Activated T-helper 1 cell treated with anti-CD3 and anti-CD28 coated beads, Interleukin-12 subunit alpha, Interleukin-12 subunit beta, Interleukin-2, Interleukin-4 antibody, amounts not matched to agents 30 ng/mL and 10 ng/mL and 1 ng/mL, durations not matched to agents 14 hours and 24 hours and 36 hours (primary cell): ENCODE data around the gene FAM107A. TPM values are rescaled to one million over a fixed set of nuclear protein-coding genes. Genes with fewer than 3 reads are reported as not detected.

Source experiments
- DNase-seq: peaks from one replicate; pipeline ENCODE4 v3.0.0; 2021; ENCODE audit warnings: low spot score
- H3K27ac Mint-ChIP-seq: one replicate; pipeline ENCODE4 v1.8.0; 2021; ENCODE audit warnings: mild to moderate bottlenecking, mixed read lengths
- H3K27me3 Mint-ChIP-seq: one replicate; pipeline ENCODE4 v1.8.0; 2022; ENCODE audit warnings: mild to moderate bottlenecking, moderate library complexity, mixed read lengths; ENCODE audit not compliant: insufficient read depth
- H3K36me3 Mint-ChIP-seq: one replicate; pipeline ENCODE4 v1.8.0; 2021; ENCODE audit warnings: low read depth, mixed read lengths
- H3K4me1 Mint-ChIP-seq: one replicate; pipeline ENCODE4 v1.8.0; 2021; ENCODE audit warnings: low read depth, mixed read lengths
- H3K4me3 Mint-ChIP-seq: one replicate; pipeline ENCODE4 v1.8.0; 2021; ENCODE audit warnings: mild to moderate bottlenecking, moderate library complexity, mixed read lengths
- H3K9me3 Mint-ChIP-seq: one replicate; pipeline ENCODE4 v1.8.0; 2021; ENCODE audit warnings: mixed read lengths
- intact Hi-C: fragments of 100-400 bp; cut with micrococcal nuclease; formaldehyde crosslinking; loops from one replicate; pipeline ENCODE4 v1.15.1; 2024
- total RNA-seq: library from RNA; stranded (reverse); gene quantifications from 2 replicates; pipeline ENCODE4 v1.2.3, GENCODE V29; 2022

FAM107A gene
- total RNA-seq, 1 donor from 2014 or later = not detected

DNA sequence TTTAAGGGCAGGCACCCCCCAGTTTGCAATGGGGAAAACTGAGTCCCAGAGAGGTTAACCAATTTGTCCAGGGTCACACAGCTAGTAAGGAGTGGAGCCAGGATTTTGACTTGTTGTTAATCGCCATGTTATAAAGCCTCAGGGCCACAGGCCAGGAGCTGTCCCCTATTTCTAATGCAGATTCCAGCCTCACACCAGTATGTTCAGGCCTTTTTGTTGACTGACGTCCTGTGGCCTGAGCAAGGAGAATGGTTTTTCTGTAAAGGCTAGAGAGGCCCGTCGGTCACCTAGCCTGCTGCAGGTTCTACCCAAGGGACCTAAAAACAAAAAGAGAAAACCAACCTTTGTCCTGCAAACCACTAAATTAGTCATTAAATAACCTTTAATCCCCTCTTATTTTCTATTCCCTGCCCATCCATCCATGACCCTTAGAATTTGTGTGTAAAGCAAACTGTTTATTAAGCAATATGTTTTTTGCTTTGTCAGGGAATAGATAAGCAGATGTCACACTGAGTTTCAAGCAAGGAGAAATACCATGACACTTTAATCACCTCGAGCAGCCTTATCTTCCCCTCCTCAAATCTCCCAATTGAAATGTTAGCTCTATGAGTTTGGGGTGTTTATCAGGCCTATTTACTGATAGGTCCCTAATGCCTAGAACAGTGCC is 54.3 kb downstream of the FAM107A start:
- no peak for DNase-seq
- intact Hi-C loops = no loop called here
- Mint-ChIP-seq H3K27me3 (peaks cover 6% of the 10 kb centered on the region), H3K9me3 (no peaks in the 10 kb centered on the region), H3K27ac (no peak overlapping the region), H3K4me3 (no peak overlapping the region), H3K4me1 (no peaks in the 10 kb centered on the region), H3K36me3 (no peaks in the 10 kb centered on the region)

DNA sequence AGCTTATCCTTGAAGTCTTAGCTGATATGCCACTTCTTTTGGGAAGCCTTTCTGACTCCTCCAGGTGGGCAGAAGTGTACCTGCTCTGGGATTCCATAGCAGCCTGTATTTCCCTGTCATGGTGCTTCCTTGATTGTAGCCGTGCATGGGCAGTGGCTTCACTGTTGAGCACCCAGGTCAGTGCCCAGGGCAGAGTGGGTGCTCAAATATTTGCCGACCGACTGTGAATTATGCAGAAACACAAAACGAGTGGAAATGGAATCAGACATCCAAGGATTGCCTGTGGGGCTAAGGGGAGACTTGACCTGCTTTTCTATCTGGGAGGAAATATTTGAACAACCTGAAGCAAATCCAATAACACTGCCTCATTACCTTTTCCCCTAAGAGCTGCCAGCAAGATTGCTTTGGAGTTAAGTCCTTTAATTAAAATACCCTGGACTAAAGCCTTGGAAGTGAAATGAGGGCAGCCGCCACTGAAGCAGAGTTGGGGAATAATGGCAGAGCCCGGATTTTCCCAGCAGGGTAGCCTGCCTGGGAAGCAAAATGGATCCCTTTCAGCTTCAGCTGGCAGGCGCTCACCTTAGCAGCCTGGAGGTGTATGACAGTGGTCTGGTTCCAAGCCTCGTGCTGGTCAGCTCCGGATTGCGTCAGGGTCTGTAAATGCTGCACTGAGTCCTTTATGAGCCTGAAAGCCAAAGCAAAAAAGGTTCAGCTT is 55.1 kb downstream of the FAM107A start:
- intact Hi-C loops = no loop called here
- H3K9me3 Mint-ChIP-seq = no peaks in the 10 kb centered on the region
- no peaks in the 10 kb centered on the region for H3K4me1 Mint-ChIP-seq
- H3K27ac Mint-ChIP-seq = no peak overlapping the region
- DNase-seq = no peak
- no peak overlapping the region for H3K4me3 Mint-ChIP-seq
- H3K36me3 Mint-ChIP-seq = no peaks in the 10 kb centered on the region
- H3K27me3 Mint-ChIP-seq = peaks cover 6% of the 10 kb centered on the region

DNA sequence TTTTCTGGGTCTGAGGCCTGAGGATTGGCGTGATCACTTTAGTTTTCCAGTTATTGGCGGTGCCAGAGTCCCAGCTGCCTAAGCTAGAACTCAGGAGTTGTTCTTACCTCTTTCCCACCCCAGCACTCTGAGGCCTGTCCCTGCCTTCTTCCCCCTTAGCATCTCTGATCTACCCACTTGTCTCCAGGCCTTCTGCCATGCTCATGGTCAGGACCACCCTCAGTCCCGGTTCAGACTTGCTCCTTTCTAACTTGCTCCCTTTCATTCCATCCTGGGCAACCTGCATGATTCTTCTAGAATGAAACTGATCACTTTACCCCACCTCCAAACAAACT is 55.9 kb downstream of the FAM107A start:
- no peak overlapping the region for H3K4me3 Mint-ChIP-seq
- H3K9me3 Mint-ChIP-seq = no peaks in the 10 kb centered on the region
- DNase-seq = no peak
- no peak overlapping the region for H3K27ac Mint-ChIP-seq
- no peaks in the 10 kb centered on the region for H3K4me1 Mint-ChIP-seq
- H3K36me3 Mint-ChIP-seq = no peaks in the 10 kb centered on the region
- peaks cover 6% of the 10 kb centered on the region for H3K27me3 Mint-ChIP-seq
- intact Hi-C loops = no loop called here

DNA sequence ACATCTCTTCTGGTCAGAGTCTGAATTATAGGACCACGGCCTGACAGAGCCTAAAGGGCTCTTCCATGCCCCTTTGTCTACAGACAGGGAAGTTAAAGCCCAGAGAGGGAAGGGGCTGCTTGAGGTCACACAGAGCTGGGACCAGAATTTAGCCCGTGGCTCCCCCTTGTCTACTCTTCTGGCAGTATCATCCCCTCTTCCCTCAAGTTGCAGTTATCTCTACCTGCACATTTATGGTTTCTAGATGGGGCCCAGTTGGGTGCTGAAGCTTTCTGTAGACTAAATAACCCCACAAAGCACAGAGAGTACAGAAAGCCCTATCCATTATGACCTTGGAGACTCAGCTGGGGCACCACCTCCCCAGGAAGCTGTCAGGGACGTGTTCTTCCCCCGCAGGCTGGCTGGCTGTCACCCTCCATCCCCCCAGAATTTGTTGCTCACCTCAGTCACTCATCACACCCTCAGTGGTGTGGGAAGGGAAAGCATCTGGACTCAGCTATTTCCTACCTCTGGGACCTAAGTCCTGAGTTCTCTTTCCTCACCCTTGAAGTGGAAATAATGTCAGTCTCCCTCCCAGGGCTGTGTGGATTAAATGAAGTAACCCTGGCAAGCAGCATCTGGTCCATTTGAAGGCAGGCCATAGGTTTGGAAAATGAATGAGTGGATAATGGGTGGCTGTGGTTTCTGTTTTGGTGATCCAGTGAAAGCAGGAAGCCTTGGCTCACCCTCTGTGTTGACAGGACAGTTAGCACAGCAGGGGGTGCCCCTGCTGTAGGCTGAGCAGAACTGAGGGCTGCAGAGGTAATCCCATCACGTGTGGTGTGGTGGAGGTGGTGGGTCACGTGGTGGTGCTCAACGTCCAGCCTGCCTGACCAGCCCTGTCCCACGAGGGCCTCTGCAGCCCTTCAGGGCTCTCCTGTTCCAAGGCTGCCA is 56.5 kb downstream of the FAM107A start:
- DNase-seq = no peak
- Mint-ChIP-seq H3K27me3 (peaks cover 2% of the 10 kb centered on the region), H3K27ac (no peak overlapping the region), H3K4me3 (no peak overlapping the region), H3K4me1 (no peaks in the 10 kb centered on the region), H3K9me3 (no peaks in the 10 kb centered on the region), H3K36me3 (no peaks in the 10 kb centered on the region)
- intact Hi-C loops = no loop called here

DNA sequence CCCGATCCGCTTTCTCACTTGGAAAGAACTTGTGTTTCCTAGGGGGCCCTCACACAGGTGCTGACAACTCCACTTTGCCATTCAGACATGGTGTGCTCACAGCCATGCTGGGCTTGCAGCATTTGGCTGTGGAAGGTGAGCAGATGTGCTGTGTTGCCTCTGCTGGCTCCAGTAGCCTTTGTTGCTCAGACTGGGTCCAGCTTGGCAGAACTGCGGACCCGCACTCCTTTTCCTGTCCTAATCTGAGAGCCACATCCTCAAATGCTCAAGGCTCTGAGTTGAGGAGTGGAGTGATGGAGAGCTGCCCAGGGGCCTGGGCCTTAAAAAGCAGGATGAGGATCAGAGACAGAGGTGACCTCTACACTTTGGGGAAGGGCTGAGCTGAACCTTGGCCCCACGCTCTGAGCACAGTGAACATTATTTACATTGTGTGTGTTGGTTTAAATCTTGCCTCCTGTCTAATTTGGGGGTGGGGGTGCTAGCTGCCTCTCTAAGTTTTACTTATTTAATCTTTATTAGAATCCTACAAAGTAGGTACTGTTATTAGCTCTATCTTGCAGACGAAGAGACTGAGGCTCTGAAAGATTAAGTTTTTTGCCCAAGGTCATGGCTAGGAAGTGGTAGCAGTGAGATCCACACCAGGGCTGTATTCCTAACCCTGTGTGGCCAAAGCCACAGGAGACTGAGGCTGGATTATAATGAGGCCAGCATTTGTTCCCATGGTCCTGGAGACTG is 57.4 kb downstream of the FAM107A start:
- Mint-ChIP-seq H3K36me3 (no peaks in the 10 kb centered on the region), H3K4me1 (no peaks in the 10 kb centered on the region), H3K27ac (no peak overlapping the region), H3K4me3 (no peak overlapping the region), H3K9me3 (no peaks in the 10 kb centered on the region), H3K27me3 (peaks cover 2% of the 10 kb centered on the region)
- no peak for DNase-seq
- intact Hi-C loops = no loop called here

DNA sequence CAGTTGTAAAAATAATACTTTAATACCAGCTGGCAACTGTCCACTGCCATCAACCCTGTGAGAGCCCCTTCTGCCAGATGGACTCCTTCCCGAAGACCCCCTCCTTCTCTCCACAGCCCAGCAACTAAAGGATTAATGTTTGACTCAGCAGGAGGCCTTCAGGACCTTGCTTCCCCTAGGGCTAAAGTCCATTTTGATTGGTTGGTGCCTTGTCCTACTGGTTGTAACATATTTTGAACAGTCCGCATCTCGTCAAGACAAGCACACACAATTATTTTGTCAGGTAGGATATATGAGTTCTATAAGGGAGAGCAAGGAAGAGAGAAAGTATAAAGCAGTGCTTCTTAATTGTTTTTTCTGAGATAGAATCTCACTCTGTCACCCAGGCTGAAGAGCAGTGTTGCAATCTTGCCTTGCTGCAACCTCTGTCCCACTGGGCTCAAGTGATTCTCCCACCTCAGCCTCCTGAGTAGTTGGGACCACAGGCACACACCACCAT is 58.9 kb downstream of the FAM107A start:
- no peaks in the 10 kb centered on the region for H3K4me1 Mint-ChIP-seq
- no peaks in the 10 kb centered on the region for H3K9me3 Mint-ChIP-seq
- peaks cover 2% of the 10 kb centered on the region for H3K27me3 Mint-ChIP-seq
- no peak overlapping the region for H3K27ac Mint-ChIP-seq
- no peak overlapping the region for H3K4me3 Mint-ChIP-seq
- H3K36me3 Mint-ChIP-seq = no peaks in the 10 kb centered on the region
- DNase-seq = no peak
- intact Hi-C loops = no loop called here

DNA sequence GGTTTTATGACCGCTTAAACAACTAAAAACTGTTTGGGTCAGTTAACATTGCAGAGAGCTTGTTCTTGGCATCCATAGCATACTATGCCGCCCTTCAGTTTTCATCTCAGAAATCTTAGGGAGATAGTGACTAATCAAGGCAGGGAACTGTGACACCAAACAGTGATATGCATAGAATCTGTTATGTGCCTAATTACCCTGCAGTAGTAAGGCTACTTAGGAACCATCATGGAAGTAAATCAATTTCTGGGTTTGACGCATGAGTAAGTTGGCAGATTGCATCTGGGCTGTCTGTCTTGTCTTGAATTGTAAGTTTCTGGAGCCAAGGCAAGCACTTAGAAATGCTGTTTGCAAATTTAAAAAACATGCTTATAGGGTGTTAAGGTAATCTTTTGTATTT is 62.8 kb downstream of the FAM107A start:
- intact Hi-C loops = no loop called here
- Mint-ChIP-seq H3K4me3 (no peak overlapping the region), H3K4me1 (no peaks in the 10 kb centered on the region), H3K9me3 (no peaks in the 10 kb centered on the region), H3K27ac (no peak overlapping the region), H3K36me3 (no peaks in the 10 kb centered on the region), H3K27me3 (peaks cover 5% of the 10 kb centered on the region)
- no peak for DNase-seq

Other genes starting within 250 kb of the FAM107A start
- gene PXK, start 244.5 kb downstream of the FAM107A start, total RNA-seq = 43.4 and 48.1 TPM in 2 replicates
- 62.0 and 68.1 TPM in 2 replicates for gene PDHB, start 143.6 kb downstream of the FAM107A start, total RNA-seq
- gene KCTD6, start 85.3 kb downstream of the FAM107A start, total RNA-seq = 7.0 and 8.9 TPM in 2 replicates
- gene ACOX2, start 40.2 kb downstream of the FAM107A start, total RNA-seq = not detected in 2 replicates
- gene FAM3D, start 89.4 kb upstream of the FAM107A start, total RNA-seq = not detected in 2 replicates